NCI-H748 (cell line): Measurements from ENCODE around the gene RCN1.

Experiments
- DNase-seq: peaks from one replicate; lab custom pipeline; 2025; ENCODE audit not compliant: unreplicated experiment; lab: John Stamatoyannopoulos, UW

Gene RCN1

DNA sequence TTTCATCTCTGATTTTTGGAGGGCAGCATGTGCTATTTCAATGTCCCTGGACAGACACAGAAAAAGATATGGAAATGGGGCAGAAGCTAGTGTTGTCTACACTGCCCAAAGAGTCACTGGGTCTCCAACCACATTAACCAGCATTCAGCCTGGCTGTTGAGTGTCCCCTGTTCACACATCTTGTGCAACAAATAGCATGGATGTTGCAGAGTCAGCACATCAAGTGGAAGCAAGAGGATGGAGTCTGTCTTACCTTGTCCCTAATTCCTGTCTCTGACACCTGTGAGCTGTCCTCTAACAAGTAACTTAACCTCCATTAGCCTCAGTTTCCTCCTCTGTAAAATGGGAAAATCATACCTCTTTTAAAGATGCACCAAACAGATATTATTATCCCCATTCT lies 60.2 kb downstream of the RCN1 start:
- no peak for DNase-seq

DNA sequence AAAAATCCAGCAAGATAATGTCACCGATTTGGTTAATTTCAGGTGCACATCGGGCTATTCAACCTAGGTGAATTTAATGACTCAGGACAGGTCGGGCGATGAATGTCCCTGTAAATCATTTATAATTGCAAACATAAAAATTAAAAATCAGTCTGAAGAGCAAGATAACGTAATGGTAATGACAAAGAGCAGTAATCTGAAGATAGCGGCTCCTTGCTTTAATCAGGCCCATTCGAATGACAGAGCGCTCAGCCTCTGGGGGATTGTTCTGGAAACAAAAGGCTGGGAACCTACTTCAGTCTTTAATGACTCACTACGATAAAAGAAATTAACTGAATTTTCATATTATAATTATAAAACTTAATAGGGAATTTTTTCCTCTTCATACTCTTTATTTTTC lies 61.3 kb downstream of the RCN1 start:
- DNase-seq = no peak

DNA sequence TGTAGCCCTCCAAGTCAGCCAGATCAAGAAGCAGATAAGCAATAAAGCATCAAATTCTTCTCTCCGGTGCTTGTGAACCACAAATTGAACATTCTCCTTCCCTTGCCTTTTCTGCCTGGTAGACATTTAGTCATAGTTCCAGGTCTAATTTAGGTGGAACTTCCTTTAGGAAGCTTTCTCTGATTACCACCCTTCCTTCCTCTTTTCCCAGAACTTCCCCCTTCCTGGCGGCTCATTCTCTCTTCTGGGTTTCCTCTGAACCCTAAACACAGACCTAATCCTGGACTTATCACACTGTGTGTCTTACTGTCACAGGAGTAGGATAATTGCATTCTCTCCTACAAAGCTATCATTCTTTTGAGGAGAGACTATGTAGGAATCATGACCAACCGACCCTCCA lies 61.9 kb downstream of the RCN1 start:
- DNase-seq = no peak

DNA sequence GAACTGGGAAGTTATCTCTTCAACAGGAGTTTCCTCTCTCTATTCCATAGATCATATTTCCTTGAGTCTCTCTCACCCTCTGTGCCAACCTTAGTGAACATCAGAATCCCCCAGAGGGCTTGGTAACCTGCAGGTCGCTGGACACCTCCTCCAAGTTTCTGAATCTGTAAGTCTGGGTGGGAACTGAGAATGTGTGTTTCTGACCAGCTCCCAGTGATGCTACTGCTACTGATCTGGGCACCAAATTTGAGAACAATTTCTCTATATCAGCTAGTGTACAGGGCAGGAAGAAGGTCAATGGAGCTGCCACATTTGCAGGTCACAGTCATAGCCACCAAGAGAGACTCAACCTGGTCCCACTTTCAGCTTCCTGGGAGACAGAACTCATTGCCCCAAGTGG lies 62.9 kb downstream of the RCN1 start:
- no peak for DNase-seq

DNA sequence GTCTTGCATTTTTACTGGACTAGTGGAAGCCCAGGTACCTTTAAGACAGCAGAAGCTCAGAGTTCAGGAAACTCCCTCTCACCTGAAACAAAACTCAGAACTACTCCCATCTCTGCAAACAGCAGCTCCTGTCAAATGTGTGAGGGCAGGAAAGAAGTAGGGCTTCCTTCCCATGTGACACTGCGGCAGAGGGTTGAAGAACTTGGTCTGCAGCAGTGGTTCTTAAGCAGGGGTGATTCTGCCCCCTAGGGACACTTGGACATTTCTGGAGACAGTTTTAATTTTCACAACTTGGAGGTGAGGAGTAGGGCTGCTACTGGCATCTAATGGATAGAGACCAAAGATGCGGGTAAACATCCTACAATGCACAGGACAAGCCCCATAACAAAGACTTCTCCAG lies 63.4 kb downstream of the RCN1 start:
- DNase-seq = no peak
